ENCODE measurements around the gene HSD11B2. TPM values are rescaled to one million over a fixed set of nuclear protein-coding genes. Genes with fewer than 3 reads are reported as not detected.

Gene HSD11B2
- polyA plus RNA-seq, 3 donors: 44.9 to 77.6 (median 57.3) TPM

GRCh38 chr16:67448580-67448979 lies 17.7 kb downstream of the HSD11B2 start:
- no peak for DNase-seq

- DNase-seq: no peak
These were observed 18.4 kb downstream of the HSD11B2 start for GRCh38 chr16:67449336-67449735.

GRCh38 chr16:67449739-67450138 lies 18.8 kb downstream of the HSD11B2 start:
- no peak for DNase-seq

- DNase-seq: no peak
These were observed 20.3 kb downstream of the HSD11B2 start for GRCh38 chr16:67451061-67451703.

- no peak for DNase-seq
These were observed 20.9 kb downstream of the HSD11B2 start for GRCh38 chr16:67451704-67452435.

GRCh38 chr16:67454104-67454503 lies 23.2 kb downstream of the HSD11B2 start:
- no peak for DNase-seq

- DNase-seq: no peak
These were observed 23.9 kb downstream of the HSD11B2 start for GRCh38 chr16:67454852-67455251.

GRCh38 chr16:67456391-67457081 lies 25.6 kb downstream of the HSD11B2 start:
- DNase-seq: no peak

GRCh38 chr16:67457611-67458010 lies 26.7 kb downstream of the HSD11B2 start:
- DNase-seq: no peak

GRCh38 chr16:67458121-67458641 lies 27.3 kb downstream of the HSD11B2 start:
- no peak for DNase-seq

GRCh38 chr16:67459066-67459860 lies 28.3 kb downstream of the HSD11B2 start:
- DNase-seq: no peak

GRCh38 chr16:67459861-67460150 lies 28.9 kb downstream of the HSD11B2 start:
- no peak for DNase-seq

GRCh38 chr16:67460168-67460567 lies 29.2 kb downstream of the HSD11B2 start:
- no peak for DNase-seq

GRCh38 chr16:67460961-67461360 lies 30.0 kb downstream of the HSD11B2 start:
- DNase-seq: no peak

- no peak for DNase-seq
These were observed 30.8 kb downstream of the HSD11B2 start for GRCh38 chr16:67461600-67462278.

GRCh38 chr16:67462279-67462655 lies 31.3 kb downstream of the HSD11B2 start:
- no peak for DNase-seq

GRCh38 chr16:67463059-67463458 lies 32.1 kb downstream of the HSD11B2 start:
- DNase-seq: no peak

- DNase-seq: no peak
These were observed 32.8 kb downstream of the HSD11B2 start for GRCh38 chr16:67463691-67464090.

GRCh38 chr16:67464565-67464964 lies 33.6 kb downstream of the HSD11B2 start:
- DNase-seq: no peak

GRCh38 chr16:67466581-67466980 lies 35.7 kb downstream of the HSD11B2 start:
- DNase-seq: no peak

GRCh38 chr16:67468731-67469130 lies 37.8 kb downstream of the HSD11B2 start:
- no peak for DNase-seq

- no peak for DNase-seq
These were observed 39.4 kb downstream of the HSD11B2 start for GRCh38 chr16:67470359-67470758.
